IMR-90 (cell line): Measurements from ENCODE around the gene SLC30A10. TPM values are rescaled to one million over a fixed set of nuclear protein-coding genes. Genes with fewer than 3 reads are reported as not detected.

ENCODE experiments used
- ATAC-seq: fragments of 200-7000 bp; cut with Tn5 transposase; 2 replicates; pipeline ENCODE4 v1.9.1; 2020; ENCODE audit warnings: low read depth, mild to moderate bottlenecking, moderate library complexity
- BruUV-seq: library from RNA; stranded (reverse); fragments of 400-500 nt; replicated peaks from 2 replicates; lab custom pipeline; 2021; lab: Mats Ljungman, UMichigan
- CTCF ChIA-PET: fragments of 300-600 bp; formaldehyde crosslinking; extraction: SDS; loops from one replicate; lab custom pipeline; 2021; ENCODE audit warnings: antibody characterized with exemption; lab: Yijun Ruan, JAX
- POLR2A ChIA-PET: fragments of 300-600 bp; sonication (Branson Sonifier 250); formaldehyde crosslinking; loops from one replicate; lab custom pipeline; 2022; ENCODE audit warnings: antibody characterized with exemption; ENCODE audit not compliant: unreplicated experiment; lab: Charles Lee
- DNase-seq: peaks from one replicate; pipeline ENCODE4 v3.0.0; 2013
- H2AFZ ChIP-seq: replicated peaks from 2 replicates; pipeline ENCODE3; 2013; ENCODE audit warnings: low read length, mild to moderate bottlenecking; ENCODE audit not compliant: poor library complexity
- H2AK5ac ChIP-seq: 2 replicates; pipeline ENCODE4 v1.6.1; 2013; ENCODE audit warnings: low read depth, low read length, inconsistent platforms
- H2AK9ac ChIP-seq: replicated peaks from 2 replicates; pipeline ENCODE3; 2013; ENCODE audit warnings: mild to moderate bottlenecking, low read depth, low read length, moderate library complexity; ENCODE audit not compliant: poor library complexity
- H2BK120ac ChIP-seq: 2 replicates; pipeline ENCODE4 v1.6.1; 2013; ENCODE audit warnings: low read depth, low read length, inconsistent platforms
- H2BK15ac ChIP-seq: 3 replicates; pipeline ENCODE4 v1.6.1; 2013; ENCODE audit warnings: low read depth, low read length, inconsistent platforms
- H2BK20ac ChIP-seq: 2 replicates; pipeline ENCODE4 v1.6.1; 2013; ENCODE audit warnings: low read depth, mild to moderate bottlenecking, inconsistent platforms, low read length, moderate library complexity
- H2BK5ac ChIP-seq: 2 replicates; pipeline ENCODE4 v1.6.1; 2013; ENCODE audit warnings: mild to moderate bottlenecking, low read depth, low read length, inconsistent platforms; ENCODE audit not compliant: poor library complexity, severe bottlenecking
- H3K14ac ChIP-seq: replicated peaks from 2 replicates; pipeline ENCODE4 v1.6.1; 2013; ENCODE audit warnings: low read depth, low read length, inconsistent platforms
- H3K18ac ChIP-seq: 2 replicates; pipeline ENCODE4 v1.6.1; 2013; ENCODE audit warnings: low read depth, low read length, control low read depth
- H3K23ac ChIP-seq: 2 replicates; pipeline ENCODE4 v1.6.1; 2013; ENCODE audit warnings: low read depth, low read length, inconsistent platforms
- H3K27ac ChIP-seq: 2 replicates; pipeline ENCODE4 v1.5.1; 2013; ENCODE audit warnings: mild to moderate bottlenecking, control low read depth, low read length; ENCODE audit not compliant: insufficient read depth
- H3K27me3 ChIP-seq: 2 replicates; pipeline ENCODE4 v1.6.1; 2013; ENCODE audit warnings: low read length; ENCODE audit not compliant: control insufficient read depth, insufficient read depth
- H3K36me3 ChIP-seq: 2 replicates; pipeline ENCODE4 v1.6.1; 2013; ENCODE audit warnings: low read length, mixed read lengths; ENCODE audit not compliant: control insufficient read depth, insufficient read depth
- H3K4ac ChIP-seq: 2 replicates; pipeline ENCODE4 v1.6.1; 2013; ENCODE audit warnings: low read depth, low read length, inconsistent platforms
- H3K4me1 ChIP-seq: 2 replicates; pipeline ENCODE4 v1.6.1; 2013; ENCODE audit warnings: low read length, mixed read lengths; ENCODE audit not compliant: control insufficient read depth, insufficient read depth
- H3K4me2 ChIP-seq: 2 replicates; pipeline ENCODE4 v1.6.1; 2013; ENCODE audit warnings: low read depth, mild to moderate bottlenecking, control low read depth, low read length, moderate library complexity
- H3K4me3 ChIP-seq: 2 replicates; pipeline ENCODE4 v1.5.1; 2013; ENCODE audit warnings: low read depth, mild to moderate bottlenecking, control low read depth, low read length, moderate library complexity; ENCODE audit not compliant: insufficient read depth
- H3K56ac ChIP-seq: 2 replicates; pipeline ENCODE4 v1.6.1; 2013; ENCODE audit warnings: low read length, inconsistent platforms; ENCODE audit not compliant: insufficient read depth; ENCODE audit errors: extremely low read depth
- H3K79me1 ChIP-seq, 2 experiments: 2 replicates each; pipeline ENCODE4 v1.6.1; 2013; ENCODE audit warnings: low read length in 2 of 2, inconsistent platforms in 1 of 2, low read depth in 1 of 2
- H3K9ac ChIP-seq: 2 replicates; pipeline ENCODE4 v1.6.1; 2013; ENCODE audit warnings: low read depth, low read length, control low read depth
- H3K9me1 ChIP-seq: 2 replicates; pipeline ENCODE4 v1.6.1; 2013; ENCODE audit warnings: low read length, inconsistent platforms; ENCODE audit not compliant: insufficient read depth
- H3K9me3 ChIP-seq: 2 replicates; pipeline ENCODE4 v1.6.1; 2013; ENCODE audit warnings: low read length; ENCODE audit not compliant: control insufficient read depth, insufficient read depth
- H4K20me1 ChIP-seq: 2 replicates; pipeline ENCODE4 v1.6.1; 2013; ENCODE audit warnings: low read length, inconsistent platforms; ENCODE audit not compliant: insufficient read depth
- H4K5ac ChIP-seq: 2 replicates; pipeline ENCODE4 v1.6.1; 2013; ENCODE audit warnings: mild to moderate bottlenecking, low read depth, low read length, control low read depth
- H4K8ac ChIP-seq, 2 experiments: 2 replicates each; pipeline ENCODE4 v1.6.1; 2013; ENCODE audit warnings: low read depth in 2 of 2, low read length in 2 of 2, control low read depth in 1 of 2, inconsistent platforms in 1 of 2
- H4K91ac ChIP-seq: 2 replicates; pipeline ENCODE4 v1.6.1; 2013; ENCODE audit warnings: low read depth, low read length, inconsistent platforms; ENCODE audit not compliant: insufficient read depth
- WGBS, 2 experiments: methylation state at CpG; one replicate each; pipeline versions ENCODE4 v1.1.5 to v1.1.7; 2013; ENCODE audit warnings: missing lambda C conversion rate in 2 of 2; ENCODE audit not compliant: insufficient read length in 1 of 2; ENCODE audit errors: extremely low coverage in 2 of 2; 5-methylcytosine and 5-hydroxymethylcytosine counted together
- dilution Hi-C: fragments of 300-500 bp; cut with HindIII; formaldehyde crosslinking; loops from one replicate; pipeline ENCODE4 v1.14.3; 2018; ENCODE audit warnings: low sequenced_read_pairs; ENCODE audit not compliant: unreplicated experiment
- in situ Hi-C: fragments of 300-500 bp; cut with MboI; formaldehyde crosslinking; loops from 3 replicates; pipeline ENCODE4 v1.14.3; 2019; ENCODE audit warnings: low sequenced_read_pairs, inconsistent platforms, mixed read lengths
- intact Hi-C: fragments of 100-400 bp; cut with micrococcal nuclease; formaldehyde crosslinking; loops from 2 replicates; pipeline ENCODE4 v1.10.0; 2022
- polyA plus RNA-seq, 3 experiments: library from polyadenylated mRNA; depleted of rRNA; stranded (reverse); fragments of >200 nt; gene quantifications; 2 replicates each; pipeline ENCODE4 v1.2.3, GENCODE V29; 2012; ENCODE audit warnings: low replicate concordance in 1 of 3
- total RNA-seq: library from RNA; depleted of rRNA; stranded (reverse); fragments of >200 nt; gene quantifications from 2 replicates; pipeline ENCODE4 v1.2.3, GENCODE V29; 2012
- TF ChIP-seq, protein P1 (sequence below): fragments of 150-350 bp; IDR thresholded peaks from 2 replicates; pipeline ENCODE4 v1.6.1; 2017; ENCODE audit warnings: mild to moderate bottlenecking, antibody characterized with exemption, low read length, low read depth

Gene SLC30A10
- total and polyA plus RNA-seq, 2 of the 4 experiments (the other 2 are of a cell fraction) = not detected

DNA sequence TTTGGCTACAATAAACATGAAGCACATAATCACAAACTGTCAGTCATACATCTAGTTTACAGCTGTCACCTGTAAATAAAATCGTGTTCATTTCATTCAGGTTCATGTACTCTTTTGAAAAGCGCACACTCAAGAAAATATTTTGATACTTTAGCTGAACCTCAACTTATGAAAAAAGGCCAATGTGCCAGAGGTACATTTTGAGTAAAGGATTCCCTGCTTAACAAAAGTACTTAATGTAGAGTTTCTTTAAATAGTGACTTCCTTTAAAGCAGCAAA is 37.7 kb upstream of the SLC30A10 start:
- no peak overlapping the region for H2AFZ ChIP-seq
- no peak overlapping the region for H3K56ac ChIP-seq
- no peaks in the 10 kb centered on the region for H4K20me1 ChIP-seq
- dilution Hi-C loops (no loop called here), intact Hi-C loops (no loop called here), in situ Hi-C loops (no loop called here)
- no peaks in the 10 kb centered on the region for H3K4me1 ChIP-seq
- H3K4ac ChIP-seq = no peak overlapping the region
- no TSS peak for BruUV-seq
- H3K14ac ChIP-seq = no peak overlapping the region
- no peak overlapping the region for H3K23ac ChIP-seq
- no peak overlapping the region for H2BK120ac ChIP-seq
- ATAC-seq (no peak), DNase-seq (no peak)
- H3K36me3 ChIP-seq = peaks cover 7% of the 10 kb centered on the region
- CTCF ChIA-PET = no interaction called here
- H4K5ac ChIP-seq = no peak overlapping the region
- H2AK5ac ChIP-seq = no peak overlapping the region
- no peak overlapping the region for H3K27ac ChIP-seq
- H2BK5ac ChIP-seq = no peak overlapping the region
- no peaks in the 10 kb centered on the region for H3K9me1 ChIP-seq
- H3K4me2 ChIP-seq = no peak overlapping the region
- H3K79me1 ChIP-seq = no peaks in the 10 kb centered on the region
- H2BK20ac ChIP-seq = no peak overlapping the region
- H3K4me3 ChIP-seq = no peak overlapping the region
- WGBS, 2 experiments = no CpG with 5 or more reads among the region's 2 CpGs
- POLR2A ChIA-PET = no interaction called here
- no peaks in the 10 kb centered on the region for H3K9me3 ChIP-seq
- no peak overlapping the region for H2AK9ac ChIP-seq
- H3K9ac ChIP-seq = no peak overlapping the region
- TF ChIP-seq, protein P1, sequence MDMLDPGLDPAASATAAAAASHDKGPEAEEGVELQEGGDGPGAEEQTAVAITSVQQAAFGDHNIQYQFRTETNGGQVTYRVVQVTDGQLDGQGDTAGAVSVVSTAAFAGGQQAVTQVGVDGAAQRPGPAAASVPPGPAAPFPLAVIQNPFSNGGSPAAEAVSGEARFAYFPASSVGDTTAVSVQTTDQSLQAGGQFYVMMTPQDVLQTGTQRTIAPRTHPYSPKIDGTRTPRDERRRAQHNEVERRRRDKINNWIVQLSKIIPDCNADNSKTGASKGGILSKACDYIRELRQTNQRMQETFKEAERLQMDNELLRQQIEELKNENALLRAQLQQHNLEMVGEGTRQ = no peak
- H4K8ac ChIP-seq = no peak overlapping the region
- H3K27me3 ChIP-seq = no peaks in the 10 kb centered on the region
- no peak overlapping the region for H2BK15ac ChIP-seq
- H3K18ac ChIP-seq = no peak overlapping the region
- H4K91ac ChIP-seq = no peak overlapping the region
